Measurements from ENCODE around the gene ANXA11. TPM values are rescaled to one million over a fixed set of nuclear protein-coding genes. Genes with fewer than 3 reads are reported as not detected.
A peak's percentile ranks its signal among the peaks of the same experiment; 100 is the strongest.

Gene ANXA11
- total and polyA plus RNA-seq, 2 donors (not counting 1 experiment from before 2014, with no cell fraction given), result 124 to 206 TPM

DNA sequence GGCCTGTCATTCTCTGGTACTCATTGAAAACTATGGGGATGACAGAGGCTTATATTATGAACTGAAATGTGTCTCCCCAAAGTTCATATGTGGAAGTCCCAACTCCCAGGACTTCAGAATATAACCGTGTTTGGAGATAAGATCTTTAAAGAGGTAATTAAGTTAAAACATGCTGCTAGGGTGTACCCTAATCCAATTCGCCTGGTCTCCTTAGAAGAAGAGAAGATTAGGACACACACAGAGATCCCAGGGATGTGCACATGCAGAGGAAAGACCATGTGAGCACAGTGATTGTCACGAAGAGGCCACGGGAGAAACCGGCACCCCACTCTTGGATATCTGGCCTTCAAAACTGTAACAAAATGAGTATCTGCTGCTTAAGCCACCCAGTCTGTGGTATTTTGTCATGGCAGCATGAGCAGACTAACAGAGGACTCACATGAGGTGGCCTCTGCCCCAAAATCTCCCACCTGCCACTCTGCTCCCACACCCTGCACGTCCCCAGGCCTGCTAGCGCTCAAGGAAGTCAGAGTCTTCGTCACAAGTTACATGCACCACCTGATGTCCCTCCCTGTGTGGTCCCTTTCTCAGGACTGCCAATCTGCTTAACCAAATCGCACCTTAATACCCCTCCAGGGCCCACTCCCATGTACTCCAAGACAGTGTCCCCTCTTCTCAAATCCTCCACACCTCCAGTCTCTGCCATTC, 46.0 kb downstream of the ANXA11 start:
- H3K4me3 ChIP-seq (replicated peaks in 1 of 4; ENCODE audit: control extremely low read depth in 1 of 4, insufficient read depth in 1 of 4, low read depth in 3 of 4, low read length in 4 of 4), result no peak overlapping the region
- H3K79me2 ChIP-seq (ENCODE audit: control insufficient read depth, insufficient read depth, low read length), result peaks cover 29% of the 10 kb centered on the region
- H3K27me3 ChIP-seq (ENCODE audit: control insufficient read depth, insufficient read depth, low read length), result no peaks in the 10 kb centered on the region
- H2AFZ ChIP-seq (ENCODE audit: low read length), result no peak overlapping the region
- peak overlapping the region; percentile 21 for H3K4me2 ChIP-seq (ENCODE audit: extremely low read depth, insufficient read depth, low read length)
- peak overlapping the region; percentile 94 for H3K27ac ChIP-seq (ENCODE audit: insufficient read depth, low read length)
- peaks cover 50% of the 10 kb centered on the region for H3K36me3 ChIP-seq (ENCODE audit: control insufficient read depth, insufficient read depth, low read length)
- peak overlapping the region; percentile 43 for H3K9ac ChIP-seq (ENCODE audit: insufficient read depth, low read length)
- TF ChIP-seq EZH2 (IDR thresholded peaks at IDR 0.05; ENCODE audit: low read length, missing control alignments), result no peak
- no peak for TF ChIP-seq CTCF (conservative IDR thresholded peaks at IDR 0.05 in 1 of 2, IDR thresholded peaks at IDR 0.05 in 1 of 2; ENCODE audit: low read depth in 1 of 2, low read length in 2 of 2)
- H4K20me1 ChIP-seq (ENCODE audit: control insufficient read depth, extremely low read depth, insufficient read depth, low read length), result no peaks in the 10 kb centered on the region
- peaks cover 73% of the 10 kb centered on the region for H3K4me1 ChIP-seq (ENCODE audit: control insufficient read depth, extremely low read depth, insufficient read depth, low read length)
- DNase-seq (ENCODE audit: low read depth in 2 of 2), result no peak
- no peaks in the 10 kb centered on the region for H3K9me3 ChIP-seq (ENCODE audit: control insufficient read depth, insufficient read depth, low read depth, low read length)

- H2AFZ ChIP-seq (ENCODE audit: low read length), result no peak overlapping the region
- H3K4me3 ChIP-seq (replicated peaks in 1 of 4; ENCODE audit: control extremely low read depth in 1 of 4, insufficient read depth in 1 of 4, low read depth in 3 of 4, low read length in 4 of 4), result no peak overlapping the region
- H3K4me2 ChIP-seq (ENCODE audit: extremely low read depth, insufficient read depth, low read length), result peak overlapping the region; percentile 21
- no peaks in the 10 kb centered on the region for H3K27me3 ChIP-seq (ENCODE audit: control insufficient read depth, insufficient read depth, low read length)
- peak; percentile 98 to 100 for DNase-seq (ENCODE audit: low read depth in 2 of 2)
- TF ChIP-seq CTCF (conservative IDR thresholded peaks at IDR 0.05 in 1 of 2, IDR thresholded peaks at IDR 0.05 in 1 of 2; ENCODE audit: low read depth in 1 of 2, low read length in 2 of 2) (no peak), EZH2 (IDR thresholded peaks at IDR 0.05; ENCODE audit: low read length, missing control alignments) (no peak)
- peak overlapping the region; percentile 94 for H3K27ac ChIP-seq (ENCODE audit: insufficient read depth, low read length)
- H3K9ac ChIP-seq (ENCODE audit: insufficient read depth, low read length), result peak overlapping the region; percentile 43
- no peaks in the 10 kb centered on the region for H4K20me1 ChIP-seq (ENCODE audit: control insufficient read depth, extremely low read depth, insufficient read depth, low read length)
- no peaks in the 10 kb centered on the region for H3K9me3 ChIP-seq (ENCODE audit: control insufficient read depth, insufficient read depth, low read depth, low read length)
- H3K36me3 ChIP-seq (ENCODE audit: control insufficient read depth, insufficient read depth, low read length), result peaks cover 53% of the 10 kb centered on the region
- peaks cover 31% of the 10 kb centered on the region for H3K79me2 ChIP-seq (ENCODE audit: control insufficient read depth, insufficient read depth, low read length)
- peaks cover 72% of the 10 kb centered on the region for H3K4me1 ChIP-seq (ENCODE audit: control insufficient read depth, extremely low read depth, insufficient read depth, low read length)
These were observed 46.7 kb downstream of the ANXA11 start for GRCh38 chr10:80158598-80159127.

DNA sequence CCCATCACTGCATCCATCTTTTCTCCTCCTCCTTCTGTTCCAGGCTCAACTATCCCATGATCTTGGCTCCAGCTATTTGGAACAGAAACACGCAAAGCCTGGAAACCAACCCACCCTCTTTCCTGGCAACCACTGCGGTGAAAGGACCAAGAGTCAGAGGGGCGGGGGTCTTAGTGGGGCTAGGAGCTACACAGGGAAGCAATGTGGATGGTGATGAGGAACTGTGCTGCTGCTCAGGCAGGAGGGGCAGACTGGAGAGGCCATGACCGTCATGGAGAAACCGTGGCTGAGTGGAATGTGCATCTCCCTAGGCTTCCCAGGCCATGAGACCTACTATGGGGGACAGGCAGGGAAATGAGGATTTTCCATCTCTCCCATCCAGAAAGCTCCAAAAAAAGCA, 47.2 kb downstream of the ANXA11 start:
- no peaks in the 10 kb centered on the region for H4K20me1 ChIP-seq (ENCODE audit: control insufficient read depth, extremely low read depth, insufficient read depth, low read length)
- H3K27ac ChIP-seq (ENCODE audit: insufficient read depth, low read length), result peak overlapping the region; percentile 94
- no peak overlapping the region for H3K4me3 ChIP-seq (replicated peaks in 1 of 4; ENCODE audit: control extremely low read depth in 1 of 4, insufficient read depth in 1 of 4, low read depth in 3 of 4, low read length in 4 of 4)
- no peaks in the 10 kb centered on the region for H3K27me3 ChIP-seq (ENCODE audit: control insufficient read depth, insufficient read depth, low read length)
- no peak for DNase-seq (ENCODE audit: low read depth in 2 of 2)
- peaks cover 30% of the 10 kb centered on the region for H3K79me2 ChIP-seq (ENCODE audit: control insufficient read depth, insufficient read depth, low read length)
- peak overlapping the region; percentile 5 for H3K4me2 ChIP-seq (ENCODE audit: extremely low read depth, insufficient read depth, low read length)
- H3K36me3 ChIP-seq (ENCODE audit: control insufficient read depth, insufficient read depth, low read length), result peaks cover 55% of the 10 kb centered on the region
- no peak for TF ChIP-seq EZH2 (IDR thresholded peaks at IDR 0.05; ENCODE audit: low read length, missing control alignments)
- no peak for TF ChIP-seq CTCF (conservative IDR thresholded peaks at IDR 0.05 in 1 of 2, IDR thresholded peaks at IDR 0.05 in 1 of 2; ENCODE audit: low read depth in 1 of 2, low read length in 2 of 2)
- peaks cover 69% of the 10 kb centered on the region for H3K4me1 ChIP-seq (ENCODE audit: control insufficient read depth, extremely low read depth, insufficient read depth, low read length)
- no peaks in the 10 kb centered on the region for H3K9me3 ChIP-seq (ENCODE audit: control insufficient read depth, insufficient read depth, low read depth, low read length)
- no peak overlapping the region for H3K9ac ChIP-seq (ENCODE audit: insufficient read depth, low read length)
- H2AFZ ChIP-seq (ENCODE audit: low read length), result no peak overlapping the region
